Pancreas (tissue), 10 donors: Measurements from ENCODE around the gene FSHB. TPM values are rescaled to one million over a fixed set of nuclear protein-coding genes. Genes with fewer than 3 reads are reported as not detected.

ENCODE experiments used
- ATAC-seq, 4 donors: fragments of 200-7000 bp; cut with Tn5 transposase; one replicate each; pipeline versions ENCODE4 v1.8.0 to v1.9.1; 2020; ENCODE audit warnings: mild to moderate bottlenecking in 4 of 4, moderate library complexity in 4 of 4
- DNase-seq, 6 donors: peaks; one replicate each; pipeline ENCODE4 v3.0.0-alpha.2; 2020
- FAIRE-seq: peaks from 2 replicates; lab custom pipeline; 2012; peaks lifted over from hg19 to GRCh38; lab: Jason Lieb, UNC
- H3K27ac ChIP-seq, 4 donors: fragments of 200-600 bp; sonication (generic); 1 replicate in 3 of 4; 2 replicates in 1 of 4; pipeline versions ENCODE4 v1.5.0 to v1.8.0; 2020
- H3K27me3 ChIP-seq, 4 donors: fragments of 200-600 bp; one replicate each; pipeline ENCODE4 v1.8.0; 2021
- H3K36me3 ChIP-seq, 3 donors: fragments of 200-600 bp; sonication (generic) in 1 of 3; one replicate each; pipeline versions ENCODE4 v1.5.0 to v1.8.0; 2020 to 2021
- H3K4me1 ChIP-seq, 3 donors: fragments of 200-600 bp; one replicate each; pipeline ENCODE4 v1.8.0; 2021
- H3K4me3 ChIP-seq, 4 donors: fragments of 200-600 bp; sonication (generic) in 2 of 4; one replicate each; pipeline versions ENCODE4 v1.5.0 to v1.8.0; 2020 to 2021
- H3K9me3 ChIP-seq, 4 donors: fragments of 200-600 bp; one replicate each; pipeline ENCODE4 v1.8.0; 2021
- WGBS, 2 donors: extraction: QIAGEN DNeasy Blood & Tissue Kit; methylation state at CpG; one replicate each; pipeline ENCODE4 v1.1.7; 2013; 5-methylcytosine and 5-hydroxymethylcytosine counted together
- intact Hi-C, 3 donors: fragments of 100-400 bp; cut with DNase I; formaldehyde crosslinking; loops; one replicate each; pipeline versions ENCODE4 v1.11.1 to v1.14.2; 2022
- polyA plus RNA-seq, 2 donors: library from polyadenylated mRNA; stranded (reverse); fragments of 200-250 nt; gene quantifications; one replicate each; pipeline ENCODE4 v1.2.3, GENCODE V29; 2013
- total RNA-seq, 6 donors: library from RNA; stranded (reverse); fragmentation: NEBNext Ultra II Directional in 4 of 6; extraction: Animal tissue kit (Norgen Biotek cat#: 25700) in 4 of 6; gene quantifications; one replicate each; pipeline versions ENCODE4 v1.2.1 to v1.2.4, GENCODE V29; 2021 to 2023
- TF ChIP-seq, protein P1 (sequence below), 4 donors: fragments of 200-600 bp; sonication (generic) in 3 of 4; IDR thresholded peaks; one replicate each; pipeline versions ENCODE4 v1.5.0 to v1.8.0; 2021; ENCODE audit warnings: antibody characterized with exemption in 4 of 4
- donor health status: healthy with polysubstance abuse.
- donor health status: DM: no; HTN: no; CAD: no; lungs with moderate emphysema.
- donor health status: DM: no; HTN: no; CAD: no.
- donor health status: control.
- donor health status: control.
- donor health status: Bipolar disorder and iron deficiency.
- donor health status: DM: yes; HTN: yes; CAD: no.
- donor health status: DM: no; HTN: no; CAD: no.
- donor health status: DM: no; HTN: no; CAD: no.
- donor health status: DM: yes; HTN: yes; CAD: no.

The FSHB gene
- total and polyA plus RNA-seq, 8 donors = 0.07 TPM; not detected in 7

DNA sequence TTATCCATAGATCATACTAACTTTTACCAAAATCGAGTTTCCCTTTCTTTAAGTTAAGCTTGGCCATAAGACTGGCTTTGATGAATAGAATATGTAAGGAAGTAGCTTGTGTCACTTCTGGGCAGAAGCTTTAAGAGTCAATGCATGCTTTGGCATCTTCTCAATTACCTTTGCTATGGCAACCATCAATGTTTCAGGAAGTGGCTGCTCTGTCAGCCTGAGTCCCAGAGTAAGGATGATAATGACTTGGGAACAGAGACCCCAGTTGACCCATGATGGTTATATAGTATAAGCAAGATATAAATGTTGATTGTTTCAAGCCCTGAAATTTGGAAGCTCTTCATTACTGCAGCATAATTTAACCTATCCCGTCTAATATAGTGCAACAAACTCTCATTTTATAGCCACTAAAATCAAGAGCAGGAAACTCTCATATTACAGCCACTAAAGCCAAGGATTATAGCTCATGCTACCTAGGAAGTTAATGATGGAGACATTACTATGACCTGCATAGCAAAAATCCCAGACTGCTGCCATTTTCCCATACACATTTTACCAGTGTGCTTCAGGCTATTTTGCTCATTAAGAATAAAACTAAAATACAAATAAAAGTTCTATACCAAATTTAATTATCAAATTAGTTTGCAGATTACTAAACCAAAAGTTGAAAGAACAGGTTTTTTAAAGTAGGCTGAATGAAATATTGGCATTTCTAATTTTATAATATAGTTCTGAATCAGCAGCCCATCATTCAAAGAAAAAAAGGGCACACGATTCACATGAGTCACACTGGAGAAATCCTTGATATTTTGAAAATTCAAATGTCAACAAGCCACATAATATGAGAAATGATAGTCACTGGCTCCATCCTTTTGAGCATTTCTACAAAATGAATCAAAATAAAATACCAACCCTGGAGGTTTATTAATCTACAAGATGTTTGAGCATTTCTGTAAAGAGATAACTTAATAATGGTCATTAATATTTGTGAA is 23.8 kb downstream of the FSHB start:
- TF ChIP-seq, protein P1, sequence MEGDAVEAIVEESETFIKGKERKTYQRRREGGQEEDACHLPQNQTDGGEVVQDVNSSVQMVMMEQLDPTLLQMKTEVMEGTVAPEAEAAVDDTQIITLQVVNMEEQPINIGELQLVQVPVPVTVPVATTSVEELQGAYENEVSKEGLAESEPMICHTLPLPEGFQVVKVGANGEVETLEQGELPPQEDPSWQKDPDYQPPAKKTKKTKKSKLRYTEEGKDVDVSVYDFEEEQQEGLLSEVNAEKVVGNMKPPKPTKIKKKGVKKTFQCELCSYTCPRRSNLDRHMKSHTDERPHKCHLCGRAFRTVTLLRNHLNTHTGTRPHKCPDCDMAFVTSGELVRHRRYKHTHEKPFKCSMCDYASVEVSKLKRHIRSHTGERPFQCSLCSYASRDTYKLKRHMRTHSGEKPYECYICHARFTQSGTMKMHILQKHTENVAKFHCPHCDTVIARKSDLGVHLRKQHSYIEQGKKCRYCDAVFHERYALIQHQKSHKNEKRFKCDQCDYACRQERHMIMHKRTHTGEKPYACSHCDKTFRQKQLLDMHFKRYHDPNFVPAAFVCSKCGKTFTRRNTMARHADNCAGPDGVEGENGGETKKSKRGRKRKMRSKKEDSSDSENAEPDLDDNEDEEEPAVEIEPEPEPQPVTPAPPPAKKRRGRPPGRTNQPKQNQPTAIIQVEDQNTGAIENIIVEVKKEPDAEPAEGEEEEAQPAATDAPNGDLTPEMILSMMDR (IDR thresholded peaks at IDR 0.05) = no peak
- no peaks in the 10 kb centered on the region for H3K27me3 ChIP-seq
- 32 to 42% methylated on average over 3 of the region's 3 CpGs for WGBS, 2 donors
- no peak overlapping the region for H3K27ac ChIP-seq
- no peak for DNase-seq
- no peak for ATAC-seq
- no peaks in the 10 kb centered on the region for H3K4me1 ChIP-seq
- H3K9me3 ChIP-seq = no peaks in the 10 kb centered on the region
- H3K36me3 ChIP-seq = no peaks in the 10 kb centered on the region
- intact Hi-C loops = no loop called here
- no peak for FAIRE-seq
- H3K4me3 ChIP-seq = no peak overlapping the region

DNA sequence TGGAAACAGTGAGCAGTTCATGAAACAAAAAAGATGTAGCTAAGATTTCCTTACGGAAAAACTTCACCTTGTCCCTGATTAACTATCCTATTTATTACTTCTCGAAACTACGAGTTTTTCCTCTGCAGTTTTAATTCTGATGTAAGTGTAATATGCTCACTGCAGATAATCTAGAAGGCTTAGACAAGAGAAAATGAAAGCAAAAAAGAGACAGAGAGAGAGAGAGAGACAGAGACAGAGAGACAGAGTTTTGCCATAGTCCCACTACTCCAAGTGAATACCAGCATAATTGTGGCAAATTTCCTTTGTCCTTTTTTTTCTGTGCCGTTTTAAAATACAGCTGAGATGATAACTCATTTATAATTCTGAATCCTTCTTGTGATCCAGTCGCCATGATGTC is 24.8 kb downstream of the FSHB start:
- FAIRE-seq (no peak), DNase-seq (no peak), ATAC-seq (no peak)
- WGBS, 2 donors = 50 to 60% methylated on average over 5 of the region's 5 CpGs
- no peak overlapping the region for H3K4me3 ChIP-seq
- H3K4me1 ChIP-seq = no peaks in the 10 kb centered on the region
- TF ChIP-seq, protein P1 (IDR thresholded peaks at IDR 0.05) = no peak
- no peaks in the 10 kb centered on the region for H3K27me3 ChIP-seq
- H3K36me3 ChIP-seq = no peaks in the 10 kb centered on the region
- intact Hi-C loops = no loop called here
- H3K9me3 ChIP-seq = no peaks in the 10 kb centered on the region
- H3K27ac ChIP-seq = no peak overlapping the region

GRCh38 chr11:30257058-30257457 is 26.2 kb downstream of the FSHB start:
- no peaks in the 10 kb centered on the region for H3K27me3 ChIP-seq

GRCh38 chr11:30258679-30259078 is 27.9 kb downstream of the FSHB start:
- Histone ChIP-seq H3K4me3 (no peak overlapping the region), H3K36me3 (no peaks in the 10 kb centered on the region), H3K9me3 (no peaks in the 10 kb centered on the region), H3K4me1 (no peaks in the 10 kb centered on the region), H3K27me3 (no peaks in the 10 kb centered on the region), H3K27ac (no peak overlapping the region)
- no peak for DNase-seq
- FAIRE-seq = no peak
- TF ChIP-seq, protein P1 (IDR thresholded peaks at IDR 0.05) = no peak
- no peak for ATAC-seq
- intact Hi-C loops = no loop called here
- 14 to 16% methylated on average over 1 of the region's 1 CpG for WGBS, 2 donors

More at GRCh38 chr11:30257058-30257457, 26.2 kb downstream of the FSHB start:
- intact Hi-C loops = no loop called here
- no peak overlapping the region for H3K4me3 ChIP-seq
- H3K36me3 ChIP-seq = no peaks in the 10 kb centered on the region
- WGBS, 2 donors = 46 to 54% methylated on average over 3 of the region's 3 CpGs
- no peaks in the 10 kb centered on the region for H3K4me1 ChIP-seq
- DNase-seq (no peak), ATAC-seq (no peak), FAIRE-seq (no peak)
- no peak overlapping the region for H3K27ac ChIP-seq
- TF ChIP-seq, protein P1 (IDR thresholded peaks at IDR 0.05) = no peak
- no peaks in the 10 kb centered on the region for H3K9me3 ChIP-seq

DNA sequence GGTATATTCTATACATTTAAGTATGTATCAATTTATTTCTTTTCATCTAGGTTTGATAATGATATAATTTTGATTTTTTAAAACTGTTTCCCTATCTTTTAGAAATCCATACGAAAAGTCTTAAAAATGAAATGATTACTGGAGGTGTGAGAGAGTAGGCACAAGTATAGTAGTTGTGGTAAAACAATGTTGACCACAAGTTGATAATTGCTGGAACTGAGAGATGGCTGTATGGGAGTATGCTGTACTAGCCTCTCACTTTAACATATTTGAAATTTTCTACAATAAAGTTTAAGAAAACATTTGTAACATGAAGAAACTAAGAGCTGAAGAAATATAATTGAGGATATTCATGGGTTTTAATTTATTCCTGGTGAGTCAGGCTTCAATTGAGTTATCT is 30.0 kb downstream of the FSHB start:
- no peak overlapping the region for H3K4me3 ChIP-seq
- TF ChIP-seq, protein P1 (IDR thresholded peaks at IDR 0.05) = no peak
- no peak overlapping the region for H3K27ac ChIP-seq
- H3K27me3 ChIP-seq = no peaks in the 10 kb centered on the region
- no peak for DNase-seq
- no peak for FAIRE-seq
- ATAC-seq = no peak
- intact Hi-C loops = no loop called here
- 55 to 67% methylated on average over 1 of the region's 1 CpG for WGBS, 2 donors
- no peaks in the 10 kb centered on the region for H3K9me3 ChIP-seq
- no peaks in the 10 kb centered on the region for H3K4me1 ChIP-seq
- no peaks in the 10 kb centered on the region for H3K36me3 ChIP-seq
